ENCODE results near the gene ARHGAP35.

ARHGAP35 gene

GRCh38 chr19:46828484-46828883 lies 32.3 kb upstream of the ARHGAP35 start:
- H3K9me3 ChIP-seq (ENCODE audit: low read length), result no peaks in the 10 kb centered on the region
- no peak overlapping the region for H3K27ac ChIP-seq (ENCODE audit: low read depth, low read length)
- H3K36me3 ChIP-seq (ENCODE audit: insufficient read depth, low read length), result no peaks in the 10 kb centered on the region
- no peaks in the 10 kb centered on the region for H3K27me3 ChIP-seq (ENCODE audit: control insufficient read depth in 1 of 2, insufficient read depth in 2 of 2, low read length in 2 of 2)
- no peak overlapping the region for H3K4me3 ChIP-seq (ENCODE audit: low read depth in 1 of 2, low read length in 2 of 2)
- H3K9ac ChIP-seq (ENCODE audit: low read length), result no peak overlapping the region
- no peaks in the 10 kb centered on the region for H3K4me1 ChIP-seq (ENCODE audit: insufficient read depth, low read length)

- Histone ChIP-seq H3K4me3 (ENCODE audit: low read depth in 1 of 2, low read length in 2 of 2) (no peak overlapping the region), H3K4me1 (ENCODE audit: insufficient read depth, low read length) (no peaks in the 10 kb centered on the region), H3K9ac (ENCODE audit: low read length) (no peak overlapping the region), H3K27ac (ENCODE audit: low read depth, low read length) (no peak overlapping the region), H3K27me3 (ENCODE audit: control insufficient read depth in 1 of 2, insufficient read depth in 2 of 2, low read length in 2 of 2) (no peaks in the 10 kb centered on the region), H3K9me3 (ENCODE audit: low read length) (no peaks in the 10 kb centered on the region), H3K36me3 (ENCODE audit: insufficient read depth, low read length) (no peaks in the 10 kb centered on the region)
Observed at GRCh38 chr19:46830864-46831263, 29.9 kb upstream of the ARHGAP35 start.

DNA sequence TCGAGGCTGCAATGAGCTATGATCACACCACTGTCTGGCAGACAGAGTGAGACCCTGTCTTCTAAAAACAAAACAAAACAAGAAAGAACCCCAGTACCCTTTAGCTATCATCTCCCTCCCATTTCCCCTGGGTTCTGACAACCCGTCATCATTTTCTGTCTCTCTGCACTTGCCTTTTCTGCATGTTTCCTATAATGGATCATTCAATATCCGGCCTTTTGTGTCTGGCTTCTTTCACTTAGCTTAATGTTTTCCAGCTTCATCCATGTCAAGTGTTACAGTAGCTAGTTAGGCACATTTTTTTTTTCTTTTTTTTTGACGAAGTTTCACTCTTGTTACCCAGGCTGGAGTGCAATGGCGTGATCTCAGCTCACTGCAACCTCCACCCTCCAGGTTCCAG lies 26.7 kb upstream of the ARHGAP35 start:
- Histone ChIP-seq H3K9ac (ENCODE audit: low read length) (no peak overlapping the region), H3K27ac (ENCODE audit: low read depth, low read length) (no peak overlapping the region), H3K9me3 (ENCODE audit: low read length) (no peaks in the 10 kb centered on the region), H3K27me3 (ENCODE audit: control insufficient read depth in 1 of 2, insufficient read depth in 2 of 2, low read length in 2 of 2) (no peaks in the 10 kb centered on the region), H3K4me3 (ENCODE audit: low read depth in 1 of 2, low read length in 2 of 2) (no peak overlapping the region), H3K4me1 (ENCODE audit: insufficient read depth, low read length) (peaks cover 8% of the 10 kb centered on the region), H3K36me3 (ENCODE audit: insufficient read depth, low read length) (peaks cover 9% of the 10 kb centered on the region)

DNA sequence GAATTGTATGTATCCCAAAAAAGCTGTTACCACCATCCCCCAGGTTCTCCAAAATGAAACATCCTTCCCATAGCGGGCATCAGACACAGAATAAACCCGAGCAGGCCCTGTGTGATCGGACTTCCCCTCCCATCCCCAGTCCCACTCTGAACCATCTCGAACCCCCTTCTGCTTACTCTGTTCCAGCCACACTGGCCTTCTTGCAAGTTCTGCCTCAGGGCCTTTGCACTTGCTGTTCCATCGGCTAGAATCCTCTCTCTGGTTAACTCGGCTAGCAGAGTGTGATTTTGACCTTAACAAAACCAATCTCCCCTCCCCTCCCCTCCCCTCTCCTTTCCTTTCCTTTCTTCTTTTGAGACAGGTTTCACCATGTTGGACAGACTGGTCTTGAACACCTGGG lies 25.8 kb upstream of the ARHGAP35 start:
- H3K4me3 ChIP-seq (ENCODE audit: low read depth in 1 of 2, low read length in 2 of 2), result no peak overlapping the region
- no peak overlapping the region for H3K27ac ChIP-seq (ENCODE audit: low read depth, low read length)
- H3K36me3 ChIP-seq (ENCODE audit: insufficient read depth, low read length), result peaks cover 13% of the 10 kb centered on the region
- peaks cover 11% of the 10 kb centered on the region for H3K4me1 ChIP-seq (ENCODE audit: insufficient read depth, low read length)
- no peaks in the 10 kb centered on the region for H3K9me3 ChIP-seq (ENCODE audit: low read length)
- H3K27me3 ChIP-seq (ENCODE audit: control insufficient read depth in 1 of 2, insufficient read depth in 2 of 2, low read length in 2 of 2), result no peaks in the 10 kb centered on the region
- no peak overlapping the region for H3K9ac ChIP-seq (ENCODE audit: low read length)

DNA sequence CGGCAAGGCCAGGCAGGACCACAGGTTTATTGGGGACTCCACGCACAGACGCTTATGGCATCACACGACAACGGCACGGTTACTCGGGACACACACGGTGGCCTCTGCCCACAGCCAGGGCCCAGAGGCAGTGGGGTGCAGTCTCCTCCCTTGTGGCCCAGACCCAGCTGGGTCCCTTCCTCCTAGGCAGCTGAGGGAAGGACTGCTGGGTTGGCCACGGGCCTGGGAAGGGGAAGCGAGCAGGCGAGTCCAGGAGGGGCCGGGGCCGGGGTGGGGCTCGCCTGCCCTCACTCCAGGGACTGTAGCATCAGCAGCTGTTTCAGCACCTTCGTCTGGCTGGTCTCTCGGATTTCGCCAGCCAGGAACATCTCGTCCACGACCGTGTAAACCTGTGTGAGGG lies 22.6 kb upstream of the ARHGAP35 start:
- Histone ChIP-seq H3K4me3 (ENCODE audit: low read depth in 1 of 2, low read length in 2 of 2) (no peak overlapping the region), H3K9me3 (ENCODE audit: low read length) (no peaks in the 10 kb centered on the region), H3K36me3 (ENCODE audit: insufficient read depth, low read length) (peaks cover 26% of the 10 kb centered on the region), H3K27ac (ENCODE audit: low read depth, low read length) (no peak overlapping the region), H3K27me3 (ENCODE audit: control insufficient read depth in 1 of 2, insufficient read depth in 2 of 2, low read length in 2 of 2) (no peaks in the 10 kb centered on the region), H3K4me1 (ENCODE audit: insufficient read depth, low read length) (peaks cover 28% of the 10 kb centered on the region), H3K9ac (ENCODE audit: low read length) (no peak overlapping the region)

DNA sequence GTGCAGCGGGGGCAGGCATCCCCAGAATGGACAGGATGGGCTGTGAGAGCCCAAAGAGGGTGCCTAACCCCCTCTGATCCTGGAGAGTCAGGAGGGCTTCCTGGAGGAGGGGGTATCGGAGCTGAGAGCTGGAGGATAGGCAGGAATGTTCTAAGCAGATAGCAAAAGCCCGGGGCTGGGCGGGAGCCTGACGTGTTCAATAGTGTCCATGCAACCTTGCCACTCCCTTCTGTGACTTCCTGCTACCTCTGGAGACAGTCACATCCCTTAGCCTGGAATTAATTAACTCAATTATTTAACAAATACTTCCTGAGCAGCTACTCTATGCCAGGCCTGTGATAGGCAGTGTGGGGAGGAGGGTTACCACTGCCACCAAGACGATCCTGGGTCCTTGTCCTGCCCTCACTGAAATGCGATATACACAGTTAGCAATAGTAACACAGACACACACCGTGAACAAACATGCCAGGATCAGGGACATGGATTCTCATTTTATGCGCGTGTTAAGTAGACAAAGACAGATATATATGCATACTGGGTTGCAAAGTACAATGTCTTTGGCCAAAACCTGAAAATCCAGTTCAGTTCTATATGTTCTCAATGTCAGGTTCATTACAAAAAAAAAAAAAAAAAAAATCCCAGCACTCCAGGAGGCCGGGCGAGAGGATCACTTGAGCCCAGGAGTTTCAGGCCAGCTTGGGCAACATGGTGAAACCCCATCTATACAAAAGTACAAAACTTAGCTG lies 20.9 kb upstream of the ARHGAP35 start:
- H3K9ac ChIP-seq (ENCODE audit: low read length), result no peak overlapping the region
- no peaks in the 10 kb centered on the region for H3K27me3 ChIP-seq (ENCODE audit: control insufficient read depth in 1 of 2, insufficient read depth in 2 of 2, low read length in 2 of 2)
- H3K4me1 ChIP-seq (ENCODE audit: insufficient read depth, low read length), result peaks cover 28% of the 10 kb centered on the region
- no peaks in the 10 kb centered on the region for H3K9me3 ChIP-seq (ENCODE audit: low read length)
- peaks cover 37% of the 10 kb centered on the region for H3K36me3 ChIP-seq (ENCODE audit: insufficient read depth, low read length)
- H3K27ac ChIP-seq (ENCODE audit: low read depth, low read length), result no peak overlapping the region
- H3K4me3 ChIP-seq (ENCODE audit: low read depth in 1 of 2, low read length in 2 of 2), result no peak overlapping the region

- Histone ChIP-seq H3K9me3 (ENCODE audit: low read length) (no peaks in the 10 kb centered on the region), H3K4me1 (ENCODE audit: insufficient read depth, low read length) (peaks cover 28% of the 10 kb centered on the region), H3K36me3 (ENCODE audit: insufficient read depth, low read length) (peaks cover 37% of the 10 kb centered on the region), H3K27ac (ENCODE audit: low read depth, low read length) (no peak overlapping the region), H3K9ac (ENCODE audit: low read length) (no peak overlapping the region), H3K4me3 (ENCODE audit: low read depth in 1 of 2, low read length in 2 of 2) (no peak overlapping the region), H3K27me3 (ENCODE audit: control insufficient read depth in 1 of 2, insufficient read depth in 2 of 2, low read length in 2 of 2) (no peaks in the 10 kb centered on the region)
Observed at GRCh38 chr19:46840498-46840942, 20.3 kb upstream of the ARHGAP35 start.

DNA sequence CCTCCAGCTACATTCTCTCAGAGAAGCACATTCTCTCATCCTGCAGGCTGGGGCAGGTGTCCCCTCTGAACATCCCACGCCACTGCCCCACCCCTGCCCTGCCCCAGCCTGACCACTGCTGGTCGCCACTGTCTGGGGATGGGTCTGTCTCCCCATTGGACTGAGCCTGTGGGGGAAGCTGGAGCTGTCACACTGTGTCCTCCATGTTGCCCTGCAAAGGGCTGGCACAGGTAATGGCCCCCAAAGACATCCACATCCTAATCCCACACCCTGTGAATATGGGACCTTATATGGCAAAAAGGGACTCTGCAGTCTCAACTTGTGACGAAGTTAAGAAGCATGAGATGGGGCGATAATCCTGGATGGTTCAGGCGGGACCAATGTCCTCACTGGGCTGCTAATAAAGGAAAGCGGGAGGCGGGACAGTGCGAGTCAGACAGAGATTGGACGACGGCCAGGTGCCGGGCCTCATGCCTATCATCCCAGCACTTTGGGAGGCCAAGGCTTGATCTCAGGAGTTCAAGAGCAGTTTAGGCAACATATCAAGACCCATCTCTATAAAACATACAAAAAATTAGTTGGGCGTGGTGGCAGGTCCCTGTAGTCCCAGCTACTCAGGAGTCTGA lies 19.2 kb upstream of the ARHGAP35 start:
- Histone ChIP-seq H3K36me3 (ENCODE audit: insufficient read depth, low read length) (peaks cover 37% of the 10 kb centered on the region), H3K27ac (ENCODE audit: low read depth, low read length) (no peak overlapping the region)

DNA sequence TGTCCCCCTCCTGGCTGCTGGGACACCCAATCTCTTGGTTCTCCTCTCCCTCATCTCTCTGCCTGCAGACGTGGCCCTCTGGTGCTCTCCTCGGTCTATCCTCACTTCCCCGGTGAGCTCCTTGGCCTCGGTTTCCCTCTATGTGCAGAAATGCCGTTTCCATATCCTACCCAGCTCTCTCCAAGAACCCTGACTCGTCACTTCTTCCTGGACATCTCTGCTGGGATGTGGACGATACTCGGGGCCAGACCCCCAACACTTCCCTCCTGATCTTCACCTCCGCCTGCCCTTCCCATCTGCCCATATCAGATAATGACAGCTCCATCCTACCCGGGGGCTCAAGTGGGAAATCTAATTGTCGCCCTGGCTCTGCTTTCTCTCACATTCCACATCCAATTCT lies 18.0 kb upstream of the ARHGAP35 start:
- no peak overlapping the region for H3K4me3 ChIP-seq (ENCODE audit: low read depth in 1 of 2, low read length in 2 of 2)
- peaks cover 35% of the 10 kb centered on the region for H3K36me3 ChIP-seq (ENCODE audit: insufficient read depth, low read length)
- no peaks in the 10 kb centered on the region for H3K9me3 ChIP-seq (ENCODE audit: low read length)
- peaks cover 36% of the 10 kb centered on the region for H3K4me1 ChIP-seq (ENCODE audit: insufficient read depth, low read length)
- no peak overlapping the region for H3K9ac ChIP-seq (ENCODE audit: low read length)
- no peak overlapping the region for H3K27ac ChIP-seq (ENCODE audit: low read depth, low read length)
- no peaks in the 10 kb centered on the region for H3K27me3 ChIP-seq (ENCODE audit: control insufficient read depth in 1 of 2, insufficient read depth in 2 of 2, low read length in 2 of 2)

More for the DNA sequence above, 19.2 kb upstream of the ARHGAP35 start:
- Histone ChIP-seq H3K9ac (ENCODE audit: low read length) (no peak overlapping the region), H3K9me3 (ENCODE audit: low read length) (no peaks in the 10 kb centered on the region), H3K4me1 (ENCODE audit: insufficient read depth, low read length) (peaks cover 33% of the 10 kb centered on the region), H3K27me3 (ENCODE audit: control insufficient read depth in 1 of 2, insufficient read depth in 2 of 2, low read length in 2 of 2) (no peaks in the 10 kb centered on the region), H3K4me3 (ENCODE audit: low read depth in 1 of 2, low read length in 2 of 2) (no peak overlapping the region)

- Histone ChIP-seq H3K27me3 (ENCODE audit: control insufficient read depth in 1 of 2, insufficient read depth in 2 of 2, low read length in 2 of 2) (no peaks in the 10 kb centered on the region), H3K36me3 (ENCODE audit: insufficient read depth, low read length) (peaks cover 28% of the 10 kb centered on the region), H3K4me1 (ENCODE audit: insufficient read depth, low read length) (peaks cover 46% of the 10 kb centered on the region), H3K4me3 (ENCODE audit: low read depth in 1 of 2, low read length in 2 of 2) (no peak overlapping the region), H3K9me3 (ENCODE audit: low read length) (no peaks in the 10 kb centered on the region), H3K9ac (ENCODE audit: low read length) (no peak overlapping the region), H3K27ac (ENCODE audit: low read depth, low read length) (no peak overlapping the region)
Observed at GRCh38 chr19:46844067-46844489, 16.7 kb upstream of the ARHGAP35 start.

DNA sequence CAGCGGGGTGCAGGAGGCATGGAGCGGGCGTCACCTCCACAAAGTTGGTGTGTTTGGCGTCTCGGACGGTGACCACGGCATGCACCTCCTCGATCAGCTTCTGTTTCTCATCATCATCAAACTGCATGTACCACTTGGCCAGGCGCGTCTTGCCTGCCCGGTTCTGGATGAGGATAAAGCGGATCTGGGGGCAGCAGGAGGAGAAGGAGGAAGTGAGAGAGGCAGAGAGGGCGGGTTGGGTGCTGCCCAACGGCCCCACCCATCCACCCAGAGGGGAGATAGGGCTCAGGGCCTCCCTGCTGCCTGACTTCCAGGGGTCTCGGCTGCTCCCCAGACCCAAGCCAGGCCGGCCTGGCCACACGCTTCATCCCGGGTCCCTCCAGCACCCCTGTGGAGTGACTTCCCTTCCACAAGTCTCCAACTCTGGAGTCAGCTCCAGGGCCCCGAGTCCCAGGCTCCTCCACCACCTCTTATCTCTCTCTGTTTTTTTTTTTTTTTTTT lies 14.8 kb upstream of the ARHGAP35 start:
- Histone ChIP-seq H3K27ac (ENCODE audit: low read depth, low read length) (no peak overlapping the region), H3K27me3 (ENCODE audit: control insufficient read depth in 1 of 2, insufficient read depth in 2 of 2, low read length in 2 of 2) (no peaks in the 10 kb centered on the region), H3K36me3 (ENCODE audit: insufficient read depth, low read length) (peaks cover 22% of the 10 kb centered on the region), H3K4me1 (ENCODE audit: insufficient read depth, low read length) (peaks cover 43% of the 10 kb centered on the region), H3K9me3 (ENCODE audit: low read length) (no peaks in the 10 kb centered on the region), H3K4me3 (ENCODE audit: low read depth in 1 of 2, low read length in 2 of 2) (no peak overlapping the region), H3K9ac (ENCODE audit: low read length) (no peak overlapping the region)

Measured in muscle layer of colon (tissue), 2 donors.